ENCODE measurements around the gene NUDT2. TPM values are rescaled to one million over a fixed set of nuclear protein-coding genes. Genes with fewer than 3 reads are reported as not detected.
"Not testable (repeated sequence)": the region's sequence is repeated elsewhere in the genome, so short reads cannot be mapped to it uniquely, and the experiment has no call there.

The NUDT2 gene
- total RNA-seq, 1 experiment from 2014 or later: 17.8 TPM

DNA sequence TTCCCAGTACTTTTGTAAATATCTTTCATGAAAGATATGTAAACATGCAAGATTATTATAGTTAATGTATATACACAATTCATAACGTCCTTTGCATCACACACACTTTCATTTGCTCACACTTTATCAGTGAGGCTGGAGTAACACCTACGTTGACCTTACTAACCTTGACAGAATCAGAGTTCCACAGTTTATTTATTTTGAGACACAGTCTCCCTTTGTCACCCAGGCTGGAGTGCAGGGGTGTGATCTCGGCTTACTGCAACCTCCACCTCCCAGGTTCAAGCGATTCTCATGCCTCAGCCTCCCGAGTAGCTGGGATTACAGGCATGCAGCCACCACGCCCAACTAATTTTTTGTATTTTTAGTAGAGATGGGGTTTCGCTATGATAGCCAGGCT lies 28.3 kb upstream of the NUDT2 start:
- ChIA-PET POLR2A (interaction anchor here (0.7 kb wide), 1 partner anchor 20 kb away, joined by 3 read pairs; no protein-coding TSS in a partner anchor), CTCF (interaction anchor here (0.7 kb wide), 1 partner anchor 921 kb away, joined by 4 read pairs; no protein-coding TSS in a partner anchor)
- not testable (repeated sequence) for H3K27ac Mint-ChIP-seq; H3K27me3 Mint-ChIP-seq (ENCODE audit: low read depth); ATAC-seq; H3K4me3 Mint-ChIP-seq; DNase-seq (ENCODE audit: low spot score); H3K4me1 Mint-ChIP-seq; H3K9me3 Mint-ChIP-seq; H3K36me3 Mint-ChIP-seq

DNA sequence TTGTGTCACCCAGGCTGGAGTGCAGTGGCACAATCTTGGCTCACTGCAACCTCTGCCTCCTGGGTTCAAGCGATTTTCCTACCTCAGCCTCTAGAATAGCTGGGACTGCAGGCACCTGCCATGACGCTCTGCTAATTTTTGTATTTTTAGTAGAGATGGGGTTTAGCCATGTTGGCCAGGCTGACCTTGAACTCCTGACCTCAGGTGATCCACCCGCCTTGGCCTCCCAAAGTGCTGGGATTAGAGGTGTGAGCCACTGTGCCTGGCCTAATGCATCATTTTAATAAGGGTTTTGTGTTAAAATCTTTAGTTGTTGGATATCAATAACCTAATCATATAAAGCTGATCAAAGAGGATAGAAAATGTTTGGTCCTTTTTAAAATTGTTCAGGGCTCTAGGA lies 21.1 kb upstream of the NUDT2 start:
- CTCF ChIA-PET: interaction anchor here (0.7 kb wide), 2 partner anchors 285 to 295 kb away, joined by 3 to 4 read pairs; no protein-coding TSS in a partner anchor
- H3K27ac Mint-ChIP-seq; DNase-seq (ENCODE audit: low spot score); H3K27me3 Mint-ChIP-seq (ENCODE audit: low read depth); H3K4me1 Mint-ChIP-seq; POLR2A ChIA-PET; H3K36me3 Mint-ChIP-seq; ATAC-seq; H3K4me3 Mint-ChIP-seq; H3K9me3 Mint-ChIP-seq: not testable (repeated sequence)

DNA sequence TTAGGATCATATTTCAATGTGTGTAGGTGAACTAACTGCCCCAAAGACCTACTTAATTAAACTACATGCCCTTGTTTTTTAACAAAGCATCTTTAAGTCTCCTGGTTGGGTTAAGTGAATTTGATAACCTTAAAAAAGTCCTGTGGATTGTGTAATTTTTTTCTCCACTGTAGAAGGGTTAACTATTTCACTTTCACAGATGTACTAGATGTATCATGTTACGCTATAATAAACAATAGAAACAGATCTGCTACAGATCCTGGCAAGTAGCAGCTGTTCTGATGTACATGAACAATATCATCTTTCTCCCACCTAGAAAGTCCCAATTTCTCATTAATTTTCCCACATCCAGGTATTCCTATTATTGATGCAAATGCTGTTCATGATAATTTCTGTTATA lies 19.2 kb upstream of the NUDT2 start:
- Mint-ChIP-seq H3K36me3 (no peaks in the 10 kb centered on the region), H3K4me1 (no peaks in the 10 kb centered on the region), H3K4me3 (no peak overlapping the region), H3K27me3 (ENCODE audit: low read depth) (no peaks in the 10 kb centered on the region), H3K27ac (no peak overlapping the region), H3K9me3 (no peaks in the 10 kb centered on the region; the same call in 1 of the 2 replicates)
- DNase-seq (ENCODE audit: low spot score): no peak
- no peak for ATAC-seq
- ChIA-PET CTCF (no interaction called here), POLR2A (no interaction called here)
- TF ChIP-seq, protein P1, sequence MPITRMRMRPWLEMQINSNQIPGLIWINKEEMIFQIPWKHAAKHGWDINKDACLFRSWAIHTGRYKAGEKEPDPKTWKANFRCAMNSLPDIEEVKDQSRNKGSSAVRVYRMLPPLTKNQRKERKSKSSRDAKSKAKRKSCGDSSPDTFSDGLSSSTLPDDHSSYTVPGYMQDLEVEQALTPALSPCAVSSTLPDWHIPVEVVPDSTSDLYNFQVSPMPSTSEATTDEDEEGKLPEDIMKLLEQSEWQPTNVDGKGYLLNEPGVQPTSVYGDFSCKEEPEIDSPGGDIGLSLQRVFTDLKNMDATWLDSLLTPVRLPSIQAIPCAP (CRISPR knock-in tag; IDR thresholded peaks at IDR 0.05): no peak
- TF ChIP-seq SMAD4 (CRISPR knock-in tag; IDR thresholded peaks at IDR 0.05) (no peak), CREB1 (CRISPR knock-in tag; IDR thresholded peaks at IDR 0.05) (no peak), GRHL2 (CRISPR knock-in tag; IDR thresholded peaks at IDR 0.05; ENCODE audit: insufficient replicate concordance, severe bottlenecking) (no peak), ELF4 (CRISPR knock-in tag; IDR thresholded peaks at IDR 0.05; ENCODE audit: low read depth) (no peak), ZNF423 (CRISPR knock-in tag; IDR thresholded peaks at IDR 0.05) (no peak), GABPB1 (CRISPR knock-in tag; IDR thresholded peaks at IDR 0.05) (no peak), RELA (CRISPR knock-in tag; IDR thresholded peaks at IDR 0.05; ENCODE audit: borderline replicate concordance) (no peak), ZNF396 (CRISPR knock-in tag; IDR thresholded peaks at IDR 0.05; ENCODE audit: borderline replicate concordance) (no peak), EMX1 (CRISPR knock-in tag; IDR thresholded peaks at IDR 0.05) (no peak)
- TF ChIP-seq, protein P2, sequence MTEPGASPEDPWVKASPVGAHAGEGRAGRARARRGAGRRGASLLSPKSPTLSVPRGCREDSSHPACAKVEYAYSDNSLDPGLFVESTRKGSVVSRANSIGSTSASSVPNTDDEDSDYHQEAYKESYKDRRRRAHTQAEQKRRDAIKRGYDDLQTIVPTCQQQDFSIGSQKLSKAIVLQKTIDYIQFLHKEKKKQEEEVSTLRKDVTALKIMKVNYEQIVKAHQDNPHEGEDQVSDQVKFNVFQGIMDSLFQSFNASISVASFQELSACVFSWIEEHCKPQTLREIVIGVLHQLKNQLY (CRISPR knock-in tag; IDR thresholded peaks at IDR 0.05): no peak
- TF ChIP-seq, protein P3, sequence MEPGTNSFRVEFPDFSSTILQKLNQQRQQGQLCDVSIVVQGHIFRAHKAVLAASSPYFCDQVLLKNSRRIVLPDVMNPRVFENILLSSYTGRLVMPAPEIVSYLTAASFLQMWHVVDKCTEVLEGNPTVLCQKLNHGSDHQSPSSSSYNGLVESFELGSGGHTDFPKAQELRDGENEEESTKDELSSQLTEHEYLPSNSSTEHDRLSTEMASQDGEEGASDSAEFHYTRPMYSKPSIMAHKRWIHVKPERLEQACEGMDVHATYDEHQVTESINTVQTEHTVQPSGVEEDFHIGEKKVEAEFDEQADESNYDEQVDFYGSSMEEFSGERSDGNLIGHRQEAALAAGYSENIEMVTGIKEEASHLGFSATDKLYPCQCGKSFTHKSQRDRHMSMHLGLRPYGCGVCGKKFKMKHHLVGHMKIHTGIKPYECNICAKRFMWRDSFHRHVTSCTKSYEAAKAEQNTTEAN (CRISPR knock-in tag; IDR thresholded peaks at IDR 0.05): no peak

DNA sequence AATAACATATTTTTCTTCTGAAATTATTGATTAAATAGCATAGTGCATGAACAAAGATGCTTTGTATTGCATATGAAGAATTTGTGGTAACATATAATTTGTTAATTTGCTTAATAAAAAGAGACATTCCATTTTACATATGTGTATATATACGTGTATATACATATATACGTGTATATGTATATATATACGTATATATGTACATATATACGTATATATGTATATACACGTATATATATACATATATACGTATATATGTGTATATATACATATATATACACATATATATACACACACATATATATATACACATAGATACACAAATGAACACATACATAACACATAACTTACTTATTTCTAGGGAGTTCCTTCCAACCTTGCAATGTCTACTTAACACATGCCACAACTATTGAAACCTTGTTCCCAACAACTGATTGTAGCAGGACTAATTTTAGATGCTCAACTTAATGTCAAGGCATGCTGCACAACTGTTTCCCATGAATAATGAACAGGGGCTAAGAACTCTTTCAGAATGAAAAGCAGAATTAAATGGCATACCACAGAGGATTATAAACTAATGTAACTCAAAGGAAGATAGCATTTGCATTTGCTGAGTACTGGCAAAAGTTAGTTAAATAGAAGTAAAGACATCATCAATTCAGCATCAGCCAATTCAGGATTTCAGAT lies 17.7 kb upstream of the NUDT2 start:
- H3K4me3 Mint-ChIP-seq: no peak overlapping the region
- H3K27ac Mint-ChIP-seq: no peak overlapping the region
- ChIA-PET POLR2A (no interaction called here), CTCF (no interaction called here)
- H3K27me3 Mint-ChIP-seq (ENCODE audit: low read depth): no peaks in the 10 kb centered on the region
- no peaks in the 10 kb centered on the region; the same call in 1 of the 2 replicates for H3K9me3 Mint-ChIP-seq
- ATAC-seq (no peak), DNase-seq (ENCODE audit: low spot score) (no peak)
- H3K36me3 Mint-ChIP-seq: no peaks in the 10 kb centered on the region
- H3K4me1 Mint-ChIP-seq: no peaks in the 10 kb centered on the region
- TF ChIP-seq, protein P4, sequence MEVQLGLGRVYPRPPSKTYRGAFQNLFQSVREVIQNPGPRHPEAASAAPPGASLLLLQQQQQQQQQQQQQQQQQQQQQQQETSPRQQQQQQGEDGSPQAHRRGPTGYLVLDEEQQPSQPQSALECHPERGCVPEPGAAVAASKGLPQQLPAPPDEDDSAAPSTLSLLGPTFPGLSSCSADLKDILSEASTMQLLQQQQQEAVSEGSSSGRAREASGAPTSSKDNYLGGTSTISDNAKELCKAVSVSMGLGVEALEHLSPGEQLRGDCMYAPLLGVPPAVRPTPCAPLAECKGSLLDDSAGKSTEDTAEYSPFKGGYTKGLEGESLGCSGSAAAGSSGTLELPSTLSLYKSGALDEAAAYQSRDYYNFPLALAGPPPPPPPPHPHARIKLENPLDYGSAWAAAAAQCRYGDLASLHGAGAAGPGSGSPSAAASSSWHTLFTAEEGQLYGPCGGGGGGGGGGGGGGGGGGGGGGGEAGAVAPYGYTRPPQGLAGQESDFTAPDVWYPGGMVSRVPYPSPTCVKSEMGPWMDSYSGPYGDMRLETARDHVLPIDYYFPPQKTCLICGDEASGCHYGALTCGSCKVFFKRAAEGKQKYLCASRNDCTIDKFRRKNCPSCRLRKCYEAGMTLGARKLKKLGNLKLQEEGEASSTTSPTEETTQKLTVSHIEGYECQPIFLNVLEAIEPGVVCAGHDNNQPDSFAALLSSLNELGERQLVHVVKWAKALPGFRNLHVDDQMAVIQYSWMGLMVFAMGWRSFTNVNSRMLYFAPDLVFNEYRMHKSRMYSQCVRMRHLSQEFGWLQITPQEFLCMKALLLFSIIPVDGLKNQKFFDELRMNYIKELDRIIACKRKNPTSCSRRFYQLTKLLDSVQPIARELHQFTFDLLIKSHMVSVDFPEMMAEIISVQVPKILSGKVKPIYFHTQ (CRISPR knock-in tag; IDR thresholded peaks at IDR 0.05): no peak
- TF ChIP-seq, protein P5, sequence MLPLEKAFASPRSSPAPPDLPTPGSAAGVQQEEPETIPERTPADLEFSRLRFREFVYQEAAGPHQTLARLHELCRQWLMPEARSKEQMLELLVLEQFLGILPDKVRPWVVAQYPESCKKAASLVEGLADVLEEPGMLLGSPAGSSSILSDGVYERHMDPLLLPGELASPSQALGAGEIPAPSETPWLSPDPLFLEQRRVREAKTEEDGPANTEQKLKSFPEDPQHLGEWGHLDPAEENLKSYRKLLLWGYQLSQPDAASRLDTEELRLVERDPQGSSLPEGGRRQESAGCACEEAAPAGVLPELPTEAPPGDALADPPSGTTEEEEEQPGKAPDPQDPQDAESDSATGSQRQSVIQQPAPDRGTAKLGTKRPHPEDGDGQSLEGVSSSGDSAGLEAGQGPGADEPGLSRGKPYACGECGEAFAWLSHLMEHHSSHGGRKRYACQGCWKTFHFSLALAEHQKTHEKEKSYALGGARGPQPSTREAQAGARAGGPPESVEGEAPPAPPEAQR (CRISPR knock-in tag; IDR thresholded peaks at IDR 0.05): no peak
- TF ChIP-seq ZNF416 (CRISPR knock-in tag; IDR thresholded peaks at IDR 0.05): no peak
- TF ChIP-seq, protein P6, sequence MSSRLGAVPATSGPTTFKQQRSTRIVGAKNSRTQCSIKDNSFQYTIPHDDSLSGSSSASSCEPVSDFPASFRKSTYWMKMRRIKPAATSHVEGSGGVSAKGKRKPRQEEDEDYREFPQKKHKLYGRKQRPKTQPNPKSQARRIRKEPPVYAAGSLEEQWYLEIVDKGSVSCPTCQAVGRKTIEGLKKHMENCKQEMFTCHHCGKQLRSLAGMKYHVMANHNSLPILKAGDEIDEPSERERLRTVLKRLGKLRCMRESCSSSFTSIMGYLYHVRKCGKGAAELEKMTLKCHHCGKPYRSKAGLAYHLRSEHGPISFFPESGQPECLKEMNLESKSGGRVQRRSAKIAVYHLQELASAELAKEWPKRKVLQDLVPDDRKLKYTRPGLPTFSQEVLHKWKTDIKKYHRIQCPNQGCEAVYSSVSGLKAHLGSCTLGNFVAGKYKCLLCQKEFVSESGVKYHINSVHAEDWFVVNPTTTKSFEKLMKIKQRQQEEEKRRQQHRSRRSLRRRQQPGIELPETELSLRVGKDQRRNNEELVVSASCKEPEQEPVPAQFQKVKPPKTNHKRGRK (CRISPR knock-in tag; IDR thresholded peaks at IDR 0.05; ENCODE audit: borderline replicate concordance): no peak

Measured in WTC11 (cell line).